SKM-1 treated with dmso at 0.1 percent for 144 hours (cell line): ENCODE results near the gene IPO7.

Source experiments
- DNase-seq: peaks from one replicate; lab custom pipeline; 2025; ENCODE audit not compliant: unreplicated experiment; lab: John Stamatoyannopoulos, UW

The IPO7 gene

GRCh38 chr11:9490376-9490775, 105.9 kb downstream of the IPO7 start:
- no peak for DNase-seq

GRCh38 chr11:9493492-9493891, 109.0 kb downstream of the IPO7 start:
- DNase-seq, result no peak

DNA sequence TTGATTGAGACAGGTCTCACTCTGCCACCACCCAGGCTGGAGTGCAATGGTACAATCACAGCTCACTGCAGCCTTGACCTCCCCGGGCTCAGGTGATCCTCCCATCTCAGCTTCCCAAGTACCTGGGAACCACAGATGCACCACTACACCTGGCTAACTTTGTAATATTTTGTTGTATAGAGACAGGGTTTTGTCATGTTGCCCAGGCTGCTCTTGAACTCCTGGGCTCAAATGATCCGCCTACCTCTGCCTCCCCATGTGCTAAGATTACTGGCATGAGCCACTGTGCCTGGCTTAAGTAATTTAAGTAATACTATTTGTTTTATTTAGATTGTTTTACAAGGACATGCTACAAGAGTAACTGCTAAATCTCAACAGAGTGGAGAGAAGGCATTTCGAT, 109.9 kb downstream of the IPO7 start:
- DNase-seq, result no peak

DNA sequence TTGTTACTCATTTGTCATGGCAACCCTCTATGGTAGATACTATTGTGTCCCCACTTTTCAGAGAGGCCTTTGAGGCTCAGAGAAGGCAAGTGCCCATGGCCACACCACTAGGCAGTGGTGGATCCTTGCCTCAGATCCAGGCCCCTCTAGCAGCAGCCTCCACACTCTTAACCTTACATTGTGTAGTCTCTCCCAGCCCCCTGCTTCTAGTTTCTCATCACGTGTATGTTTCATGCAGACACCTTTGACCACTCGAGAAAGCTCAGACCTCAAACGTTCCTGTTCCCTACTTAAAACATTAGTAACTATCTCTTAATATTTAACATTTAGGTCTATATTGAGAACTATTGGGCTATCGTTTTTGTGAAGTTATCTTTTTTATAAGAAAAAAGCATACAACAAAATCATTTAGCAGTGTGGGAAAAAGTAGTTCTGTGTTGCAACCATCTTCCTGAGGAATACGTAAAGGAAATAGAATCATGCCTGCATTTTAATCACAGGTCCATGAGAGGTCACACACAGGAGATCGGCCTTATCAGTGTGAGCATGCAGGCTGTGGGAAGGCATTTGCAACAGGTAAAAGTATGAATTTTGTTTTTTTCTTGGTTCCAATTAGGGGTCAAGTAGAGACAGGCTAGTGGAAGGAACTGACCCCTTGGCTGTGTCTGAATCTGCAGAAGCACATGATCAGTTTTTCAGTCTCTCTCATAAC, 111.5 kb downstream of the IPO7 start:
- DNase-seq, result no peak
